ENCODE data around the gene TLE5.
A peak's percentile ranks its signal among the peaks of the same experiment; 100 is the strongest.

TLE5 gene, protein sequence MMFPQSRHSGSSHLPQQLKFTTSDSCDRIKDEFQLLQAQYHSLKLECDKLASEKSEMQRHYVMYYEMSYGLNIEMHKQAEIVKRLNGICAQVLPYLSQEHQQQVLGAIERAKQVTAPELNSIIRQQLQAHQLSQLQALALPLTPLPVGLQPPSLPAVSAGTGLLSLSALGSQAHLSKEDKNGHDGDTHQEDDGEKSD

DNA sequence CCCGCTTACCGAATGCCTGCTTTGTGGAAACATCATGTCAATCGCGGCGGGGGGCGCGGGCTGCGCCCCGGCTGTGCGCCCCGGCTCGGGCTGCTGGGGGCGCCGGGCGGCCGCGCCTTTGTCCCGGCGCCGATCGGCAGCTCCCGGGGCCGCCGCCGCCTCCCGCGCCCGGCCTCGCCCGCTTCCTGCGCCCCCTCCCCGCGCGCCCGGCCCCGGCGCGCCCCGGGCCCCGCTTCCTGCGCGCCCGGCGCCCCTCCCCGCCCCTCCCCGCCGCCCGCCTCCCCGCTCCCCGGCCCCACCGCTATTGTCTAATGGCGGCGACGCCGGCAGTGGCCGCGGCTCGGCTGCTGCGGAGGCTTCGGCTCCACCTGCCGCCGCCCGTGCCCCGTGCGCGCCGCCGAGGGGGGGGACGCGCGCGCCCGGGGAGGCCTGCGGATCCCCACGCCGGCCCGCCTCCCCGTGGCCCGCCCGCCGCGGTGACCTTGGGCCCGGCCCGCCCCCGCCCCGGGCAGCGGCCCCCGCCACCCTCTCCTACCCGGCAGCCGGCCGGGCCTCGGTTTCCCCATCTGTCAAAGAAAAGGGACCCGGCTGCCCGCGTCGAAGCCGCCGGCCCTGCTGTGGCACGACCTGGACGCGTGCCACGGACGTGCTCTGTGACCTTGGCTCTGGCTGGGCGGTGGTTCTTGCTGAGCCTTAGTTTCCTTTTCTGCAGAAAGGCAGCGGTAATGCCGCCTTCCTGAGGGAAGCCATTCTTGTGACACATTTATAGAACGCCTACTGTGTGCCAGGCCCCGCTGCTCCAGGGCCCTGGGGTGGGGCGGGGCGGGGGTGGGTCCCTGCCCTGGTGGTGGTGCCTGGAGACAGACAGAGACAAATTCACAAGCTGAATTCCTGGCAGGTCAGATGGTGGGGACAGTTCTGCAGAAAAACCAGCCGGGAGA lies at the start of gene TLE5:
Gene TLE5 (minus strand): TSS at position 331 of the 941 bp plus-strand sequence. CDS start 295 bp downstream, at position 36.
- DNase-seq (ENCODE audit: low spot score): peak; percentile 89

DNA sequence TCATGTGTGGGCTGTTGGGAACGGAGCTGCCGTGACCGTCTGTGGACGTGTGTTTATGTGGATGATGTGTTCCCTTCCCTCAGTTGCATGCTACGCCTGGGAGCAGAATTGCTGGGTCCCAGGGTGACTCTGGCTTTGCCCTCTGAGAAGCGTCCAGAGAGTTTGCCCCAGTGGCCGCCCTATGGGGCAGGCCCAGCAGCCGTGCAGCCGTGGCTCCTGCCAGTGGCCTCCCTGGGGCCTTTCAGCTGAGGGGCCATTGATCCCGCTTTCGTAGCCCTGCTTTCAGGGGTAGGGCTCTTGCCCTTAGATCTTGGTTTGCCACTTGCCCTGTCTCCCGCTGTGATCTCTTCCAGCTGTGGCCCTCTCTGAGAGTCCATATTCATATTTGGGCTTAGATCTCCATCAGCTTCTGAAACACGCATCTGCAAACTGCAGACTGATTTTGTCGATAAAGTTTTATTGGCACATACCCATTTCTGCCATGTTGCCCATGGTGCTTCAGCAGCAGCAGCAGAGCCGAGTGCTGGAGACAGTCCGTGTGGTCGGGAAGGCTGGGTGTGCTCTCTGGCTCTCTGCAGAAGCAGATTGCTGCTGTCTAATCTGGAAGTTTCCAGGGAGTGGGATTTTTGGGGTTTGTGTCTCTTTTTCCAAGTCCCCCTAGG lies 49.4 kb upstream of the TLE5 start:
- DNase-seq (ENCODE audit: low spot score): no peak

DNA sequence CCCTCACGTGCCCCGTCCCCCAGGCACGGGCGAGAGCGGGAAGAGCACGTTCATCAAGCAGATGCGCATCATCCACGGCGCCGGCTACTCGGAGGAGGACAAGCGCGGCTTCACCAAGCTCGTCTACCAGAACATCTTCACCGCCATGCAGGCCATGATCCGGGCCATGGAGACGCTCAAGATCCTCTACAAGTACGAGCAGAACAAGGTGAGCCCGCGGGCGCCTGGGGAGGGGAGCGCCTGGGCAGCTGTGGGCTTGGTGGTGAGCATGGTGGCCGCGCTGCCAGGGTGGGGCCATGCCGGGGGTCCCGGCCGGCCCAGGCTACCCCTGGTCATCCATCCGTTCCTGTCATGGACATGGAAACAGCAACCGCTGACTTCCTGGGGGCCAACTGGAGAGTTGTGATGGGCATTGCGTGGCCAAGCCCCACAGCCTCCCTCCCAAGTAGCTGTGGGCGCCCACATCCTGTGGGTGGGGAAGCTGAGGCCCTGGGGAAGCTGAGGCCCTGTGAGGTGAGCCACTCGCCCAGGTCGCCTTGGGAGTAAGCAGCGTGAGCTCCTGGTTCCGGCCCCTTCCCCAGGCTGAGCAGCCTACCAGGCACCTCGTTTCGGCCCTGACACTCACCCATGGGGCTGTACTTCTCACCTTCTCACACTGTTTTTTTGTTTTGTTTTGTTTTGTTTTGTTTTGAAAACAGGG lies 48.0 kb upstream of the TLE5 start:
- no peak for DNase-seq (ENCODE audit: low spot score)

DNA sequence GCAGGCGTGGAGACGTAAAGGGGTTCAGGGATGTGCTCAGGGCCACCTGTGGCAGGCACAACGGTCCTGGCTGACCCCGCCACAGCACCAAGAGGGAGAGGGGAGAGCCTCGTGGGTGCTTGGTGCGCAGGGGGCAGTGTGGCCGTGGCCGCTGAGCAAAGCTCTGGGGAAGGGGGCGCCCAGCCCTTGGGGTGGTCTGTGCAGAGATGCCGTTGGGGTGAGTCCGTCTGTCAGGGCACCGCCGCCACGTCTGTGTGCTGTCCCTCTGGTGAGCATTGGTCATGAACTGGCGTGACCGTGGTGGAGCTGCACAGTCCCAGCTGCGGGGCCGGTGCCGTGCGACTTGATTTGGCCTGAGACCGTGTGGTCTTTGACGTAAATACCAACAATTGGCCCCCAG lies 47.2 kb upstream of the TLE5 start:
- DNase-seq (ENCODE audit: low spot score): no peak

DNA sequence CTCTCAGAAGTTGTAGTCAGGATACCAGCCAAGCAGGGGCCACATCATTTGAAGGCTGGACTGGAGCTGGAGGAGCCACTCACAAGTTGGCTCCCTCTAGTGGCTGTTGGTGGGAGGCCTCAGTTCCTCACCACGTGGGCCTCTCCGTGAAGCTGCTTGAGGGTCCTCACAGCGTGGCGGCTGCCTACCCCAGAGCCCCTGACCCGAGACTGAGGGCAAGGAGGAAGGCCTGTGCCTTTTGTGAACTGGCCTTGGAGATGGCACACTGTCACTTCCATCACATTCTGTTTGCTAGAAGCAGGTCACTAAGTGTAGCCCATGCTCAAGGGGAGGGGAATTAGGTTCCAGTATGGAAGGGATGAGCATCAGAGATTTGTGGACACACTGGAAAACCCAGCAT lies 46.5 kb upstream of the TLE5 start:
- DNase-seq (ENCODE audit: low spot score): peak; percentile 75

DNA sequence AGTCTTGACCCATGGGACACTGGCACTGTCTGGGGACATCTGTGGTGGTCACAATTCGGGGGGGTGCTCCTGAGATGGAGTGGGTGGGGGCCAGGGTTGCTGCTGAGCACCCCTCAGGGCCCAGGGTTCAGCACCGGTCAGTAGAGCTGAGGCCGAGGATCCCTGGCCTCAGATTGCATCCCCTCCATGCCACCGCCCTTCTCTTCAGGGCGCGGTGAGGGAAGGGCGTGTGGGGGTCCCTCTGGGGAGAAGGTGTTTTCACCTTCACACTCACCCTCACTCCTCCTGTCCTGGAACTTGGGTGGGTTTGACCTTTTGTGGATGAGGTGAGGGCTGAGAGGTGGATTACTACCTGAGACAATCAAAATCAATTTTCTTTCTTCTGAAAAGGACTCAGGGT lies 45.4 kb upstream of the TLE5 start:
- DNase-seq (ENCODE audit: low spot score): no peak

DNA sequence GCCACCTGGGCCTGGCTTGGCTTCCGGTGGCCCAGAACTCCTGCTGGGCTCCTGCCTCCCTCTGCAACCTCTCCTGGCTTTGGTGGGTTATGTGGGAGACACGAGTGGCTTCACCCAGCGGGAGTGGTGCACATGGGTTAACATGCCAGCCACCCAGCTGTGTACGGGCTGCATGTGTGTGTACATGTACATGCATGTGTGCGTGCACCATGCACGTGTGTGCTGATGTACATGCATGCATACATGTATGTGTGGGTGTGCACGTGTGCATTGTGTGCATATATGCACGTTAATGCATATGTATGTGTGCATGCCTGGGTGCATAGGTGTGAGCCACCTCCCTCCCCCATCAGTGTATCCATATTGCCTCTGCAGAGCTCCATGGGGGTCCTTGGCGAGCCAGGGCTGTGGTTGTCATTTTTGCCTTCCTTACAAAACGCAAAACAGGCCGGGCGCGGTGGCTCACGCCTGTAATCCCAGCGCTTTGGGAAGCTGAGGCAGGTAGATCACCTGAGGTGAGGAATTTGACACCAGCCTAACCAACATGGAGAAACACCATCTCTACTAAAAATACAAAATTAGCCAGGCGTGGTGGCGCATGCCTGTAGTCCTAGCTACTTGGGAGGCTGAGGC lies 44.3 kb upstream of the TLE5 start:
- no peak for DNase-seq (ENCODE audit: low spot score)

DNA sequence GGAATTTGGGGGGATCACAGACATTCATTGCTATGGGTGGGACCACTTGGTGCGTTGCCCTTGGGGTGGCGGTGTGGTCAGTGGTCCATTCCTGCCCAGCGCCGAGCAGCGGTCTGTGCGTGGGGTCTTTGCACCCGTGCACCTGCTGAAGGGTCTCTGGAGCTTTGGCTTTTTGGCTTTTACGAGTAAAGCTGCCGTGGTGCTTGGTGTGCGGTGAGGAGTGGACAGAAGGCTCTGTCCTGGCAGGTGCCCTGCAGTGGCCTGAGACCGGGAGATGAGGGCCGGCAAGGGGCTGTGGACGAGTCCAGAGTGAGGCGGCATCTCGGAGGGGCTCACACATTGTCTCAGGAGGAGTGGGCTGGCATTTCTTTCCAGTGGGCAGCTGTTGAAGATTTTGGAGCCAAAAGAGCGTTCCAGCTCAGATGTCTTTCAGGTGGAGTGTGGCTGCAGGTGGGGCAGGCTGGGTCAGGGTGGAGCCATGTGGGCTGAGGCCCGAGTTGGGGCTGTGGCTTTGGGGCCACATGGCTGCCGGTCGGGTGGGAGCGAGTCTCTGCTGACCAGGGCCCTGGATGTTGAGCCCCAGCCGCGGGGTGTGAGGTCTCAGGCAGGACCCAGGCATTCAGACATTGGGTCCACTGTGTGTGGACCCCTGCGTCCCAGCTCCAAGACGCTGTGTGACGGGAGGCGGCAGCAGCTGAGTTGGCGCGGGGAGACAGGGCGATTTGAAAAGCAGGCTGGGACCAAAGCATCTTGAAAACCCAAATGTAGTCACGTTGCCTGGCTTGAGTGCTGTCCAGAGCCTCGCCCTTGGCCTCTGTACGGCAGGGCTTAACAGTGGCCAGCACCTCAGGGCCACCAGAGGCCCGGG lies 43.6 kb upstream of the TLE5 start:
- DNase-seq (ENCODE audit: low spot score): no peak

DNA sequence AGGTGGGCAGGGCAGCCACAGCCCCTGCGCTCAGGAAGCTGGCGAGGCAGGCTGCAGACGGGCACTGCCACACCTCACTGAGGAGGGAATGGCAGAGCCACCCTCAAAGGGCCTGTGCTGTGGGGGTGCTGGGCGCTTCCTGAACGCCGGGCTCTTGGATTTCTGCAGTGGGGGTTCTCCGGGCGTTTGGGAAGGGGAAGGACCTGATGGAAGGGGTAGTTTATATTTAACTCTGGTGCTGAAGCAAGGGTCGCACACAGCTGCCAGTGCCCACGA lies 42.4 kb upstream of the TLE5 start:
- no peak for DNase-seq (ENCODE audit: low spot score)

DNA sequence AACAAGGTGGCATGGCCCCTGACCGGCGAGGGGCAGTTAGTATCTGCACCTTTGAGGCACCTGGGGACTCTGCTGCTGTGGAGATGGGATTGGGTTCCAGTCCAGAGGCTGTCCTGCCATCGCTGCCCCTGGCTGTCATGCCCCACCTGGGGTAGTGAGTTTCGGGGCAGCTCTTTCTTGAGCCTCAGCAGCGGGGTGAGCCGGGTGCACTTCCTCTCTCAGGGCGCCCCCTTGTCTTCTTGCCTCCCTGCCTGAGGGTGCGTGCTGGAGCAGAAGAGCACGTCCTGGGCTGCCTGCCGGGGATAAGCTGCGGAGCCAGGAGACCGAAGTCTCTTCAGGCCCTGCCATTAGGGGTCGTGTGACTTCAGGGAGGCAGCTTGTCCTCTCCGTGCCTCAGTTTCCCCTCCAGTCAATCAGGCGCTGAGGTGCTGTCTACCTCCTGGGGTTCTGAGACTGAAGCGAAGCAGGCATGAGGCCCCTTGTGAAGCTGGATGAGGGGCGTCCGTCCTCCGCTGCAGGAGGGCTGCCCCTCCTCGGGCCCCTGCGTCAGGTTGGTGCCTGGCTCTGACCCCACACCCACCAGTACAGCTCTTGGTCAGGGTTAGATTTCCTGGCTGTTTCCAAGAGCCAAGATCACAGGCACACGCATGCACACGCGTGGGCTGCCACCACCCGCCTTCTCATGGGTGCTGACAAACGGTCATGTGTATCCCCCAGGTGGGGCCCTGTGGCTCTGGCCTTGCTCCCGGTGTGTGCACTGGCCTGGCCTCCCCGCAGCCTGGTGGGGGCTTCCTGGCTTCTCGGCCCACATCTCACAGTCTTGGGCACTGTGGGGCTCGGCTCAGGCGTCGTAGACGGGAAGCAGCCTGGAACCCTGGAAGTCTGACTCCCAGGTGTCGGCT lies 40.2 kb upstream of the TLE5 start:
- DNase-seq (ENCODE audit: low spot score): no peak

DNA sequence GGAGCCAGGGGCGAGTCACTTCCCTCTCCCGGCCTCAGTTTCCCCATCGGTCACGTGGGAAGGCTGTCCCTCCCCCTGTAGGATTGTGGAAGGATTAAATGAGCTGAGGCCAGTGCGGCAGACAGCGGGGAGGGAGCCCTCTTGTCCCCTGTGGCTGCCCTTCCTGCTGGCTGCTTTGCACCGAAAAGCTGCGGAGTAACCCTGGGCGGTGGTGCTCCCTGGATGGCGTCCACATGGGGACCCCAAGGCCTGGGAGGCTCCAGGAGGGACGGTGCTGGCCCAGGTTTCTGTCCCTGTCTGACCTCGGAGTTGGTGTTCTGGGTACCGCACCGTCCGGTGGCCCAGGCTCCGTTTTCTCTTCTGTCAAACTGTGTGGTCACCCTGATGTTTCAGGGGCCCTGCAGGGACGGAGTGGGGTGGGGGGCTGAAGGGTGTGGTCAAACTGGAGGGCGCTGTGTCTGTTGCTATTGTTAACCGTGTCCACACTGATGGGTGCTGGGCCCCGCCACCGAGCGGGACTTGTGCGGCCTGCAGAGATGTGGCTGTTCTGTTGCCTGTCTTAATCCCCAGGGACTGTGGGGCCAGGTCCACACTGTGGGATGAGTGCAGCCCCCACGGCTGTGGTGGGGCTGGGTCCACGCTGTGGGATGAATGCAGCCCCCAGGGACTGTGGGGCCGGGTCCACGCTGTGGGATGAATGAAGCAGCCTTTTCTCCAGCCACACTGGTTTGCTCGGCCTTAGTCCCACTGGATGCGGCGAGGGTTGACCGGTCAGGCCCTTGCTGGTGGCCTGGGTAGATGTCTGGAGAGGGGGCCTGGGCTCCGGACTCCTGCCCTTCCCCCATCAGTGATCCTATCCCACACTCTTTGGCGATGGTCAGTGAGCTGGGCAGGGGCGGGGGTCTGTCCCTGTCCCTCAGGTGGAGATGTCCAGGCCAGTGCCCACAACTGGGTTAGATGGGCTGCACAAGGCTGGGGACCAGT lies 38.7 kb upstream of the TLE5 start:
- DNase-seq (ENCODE audit: low spot score): no peak

DNA sequence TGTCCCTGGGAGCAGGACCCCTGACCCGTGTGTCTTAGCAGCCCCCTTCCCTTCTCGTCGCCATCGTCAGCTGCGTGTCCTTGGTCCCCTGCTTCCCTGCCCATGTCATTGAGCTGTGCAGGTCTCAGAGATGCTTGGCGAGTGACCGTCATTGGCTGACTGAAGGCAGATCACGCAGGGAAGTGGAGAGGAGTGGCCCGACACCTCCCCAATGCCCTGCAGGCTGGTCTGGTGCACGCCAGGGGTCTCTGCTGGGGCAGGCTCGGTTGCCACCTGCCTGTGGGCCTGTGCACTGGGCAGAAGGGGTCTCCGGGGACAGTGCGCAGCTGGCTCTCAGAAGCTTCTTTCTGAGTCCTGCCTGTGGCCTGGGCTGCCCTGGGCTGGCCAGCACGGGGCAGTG lies 38.0 kb upstream of the TLE5 start:
- no peak for DNase-seq (ENCODE audit: low spot score)

DNA sequence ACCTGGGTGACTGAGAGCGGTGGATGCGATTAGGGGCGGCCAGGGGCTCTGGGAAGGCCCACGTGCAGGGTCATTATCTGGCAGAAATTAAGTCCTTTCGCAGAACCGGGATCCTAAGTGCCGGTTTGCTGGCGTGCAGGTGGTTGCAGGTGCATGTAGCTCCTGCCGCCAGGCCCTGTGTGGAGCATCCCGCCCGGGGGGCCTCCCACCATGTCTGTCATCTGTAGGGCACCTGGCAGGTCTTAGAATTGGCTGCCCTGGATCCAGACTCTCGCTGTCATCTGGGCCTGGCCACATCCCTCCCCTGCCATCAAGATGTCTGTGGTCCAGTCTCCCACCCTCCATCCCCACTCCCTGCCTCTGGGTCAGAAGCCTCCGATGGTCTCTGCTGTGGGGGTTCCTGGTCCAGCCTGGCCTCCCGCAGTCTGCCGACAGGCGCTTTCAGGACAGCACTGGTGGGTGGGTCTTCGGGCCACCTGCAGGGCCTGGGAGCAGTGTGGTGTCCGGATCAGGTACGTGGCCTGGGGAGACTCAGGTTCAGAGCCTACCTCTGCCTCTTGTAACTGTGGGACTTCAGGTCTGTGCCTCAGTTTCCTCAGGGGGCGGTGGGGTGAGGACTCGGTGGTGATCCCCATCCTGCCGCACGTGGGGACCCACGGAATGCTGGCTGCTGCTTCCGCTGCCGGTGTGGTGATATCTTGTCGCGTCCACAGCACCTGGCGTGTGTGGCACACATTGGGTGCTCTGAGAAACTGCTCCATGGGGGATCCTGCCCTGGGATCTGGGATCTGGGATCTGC lies 37.3 kb upstream of the TLE5 start:
- no peak for DNase-seq (ENCODE audit: low spot score)

DNA sequence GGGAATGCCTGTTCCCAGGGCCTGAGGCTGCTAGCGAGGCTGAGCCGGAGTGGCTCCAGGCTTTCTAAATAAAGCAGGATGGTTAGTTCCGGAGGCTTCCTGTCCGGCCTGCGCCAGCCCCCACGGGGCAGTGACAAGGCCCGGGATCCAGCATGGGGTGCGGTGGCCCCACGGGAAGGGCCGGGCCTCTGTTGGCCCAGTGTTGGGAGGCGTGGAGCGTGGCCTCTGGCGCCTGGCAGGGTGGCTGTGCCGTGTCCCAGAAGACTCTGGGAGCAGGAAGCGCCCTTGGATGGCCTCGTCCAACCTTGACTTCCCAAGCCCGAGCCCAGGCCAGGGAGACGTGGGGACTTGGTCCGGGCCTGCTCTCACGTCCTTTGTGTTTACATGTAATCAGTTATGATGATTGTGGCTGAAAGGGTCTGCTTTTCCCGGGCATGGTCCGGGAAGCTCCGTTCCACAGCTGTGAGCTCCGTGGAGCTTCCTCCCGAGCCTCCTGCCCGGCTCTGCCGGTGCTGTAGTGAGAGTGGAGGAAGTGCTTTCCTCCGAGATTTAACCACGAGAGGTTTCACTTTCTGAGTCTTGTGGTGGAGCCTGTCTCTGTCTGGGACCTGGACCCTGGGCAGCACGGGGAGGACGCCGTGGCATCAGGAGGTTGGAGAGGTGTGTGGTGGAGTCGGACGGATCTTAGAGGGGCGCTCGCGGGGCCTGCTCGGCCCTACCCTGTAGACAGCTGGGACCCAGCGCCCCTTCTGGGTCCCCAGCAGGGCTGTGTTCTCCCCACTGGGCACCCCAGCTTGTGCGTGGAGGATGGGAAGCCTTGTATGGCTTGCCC lies 36.4 kb upstream of the TLE5 start:
- peak; percentile 73 for DNase-seq (ENCODE audit: low spot score)

DNA sequence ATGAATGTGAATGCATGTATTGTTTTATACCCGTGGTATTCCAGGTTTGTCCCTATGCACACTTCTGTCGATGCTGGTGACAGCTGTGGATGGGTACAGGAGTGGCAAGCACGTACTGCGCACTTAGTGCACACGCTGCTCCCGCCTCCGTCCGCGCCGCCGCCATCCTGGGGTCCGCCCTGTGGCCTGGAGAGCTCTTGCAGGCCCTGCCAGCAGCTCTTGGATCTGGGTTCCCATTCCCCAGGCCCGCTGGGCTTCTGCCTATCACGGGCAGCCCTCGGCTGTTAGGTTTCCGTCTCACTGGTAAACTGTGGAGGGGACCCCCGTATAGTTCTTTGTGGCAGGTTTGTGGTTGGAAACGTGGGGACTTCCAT lies 35.8 kb upstream of the TLE5 start:
- DNase-seq (ENCODE audit: low spot score): peak; percentile 54

DNA sequence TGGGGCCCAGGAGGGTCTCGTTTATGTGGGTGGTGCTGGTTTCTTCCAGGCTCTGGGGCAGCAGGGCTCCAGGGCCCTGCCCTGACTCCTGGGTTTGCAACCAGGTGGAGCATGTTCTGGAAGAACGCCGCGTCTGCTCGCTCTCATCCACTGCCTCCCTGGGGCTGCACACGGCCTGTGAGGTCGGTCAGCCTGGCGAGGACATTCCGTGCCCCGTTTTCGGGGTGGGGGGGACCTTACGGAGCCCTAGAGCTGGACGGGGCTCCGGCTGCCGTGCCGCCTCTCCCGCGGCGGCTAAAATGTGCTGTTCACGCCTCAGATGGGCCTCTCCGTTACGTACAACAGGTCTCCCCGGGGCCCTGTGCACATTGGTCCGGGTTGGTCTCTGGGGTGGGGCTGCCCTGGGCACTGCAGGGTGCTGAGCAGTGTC lies 35.2 kb upstream of the TLE5 start:
- DNase-seq (ENCODE audit: low spot score): no peak

DNA sequence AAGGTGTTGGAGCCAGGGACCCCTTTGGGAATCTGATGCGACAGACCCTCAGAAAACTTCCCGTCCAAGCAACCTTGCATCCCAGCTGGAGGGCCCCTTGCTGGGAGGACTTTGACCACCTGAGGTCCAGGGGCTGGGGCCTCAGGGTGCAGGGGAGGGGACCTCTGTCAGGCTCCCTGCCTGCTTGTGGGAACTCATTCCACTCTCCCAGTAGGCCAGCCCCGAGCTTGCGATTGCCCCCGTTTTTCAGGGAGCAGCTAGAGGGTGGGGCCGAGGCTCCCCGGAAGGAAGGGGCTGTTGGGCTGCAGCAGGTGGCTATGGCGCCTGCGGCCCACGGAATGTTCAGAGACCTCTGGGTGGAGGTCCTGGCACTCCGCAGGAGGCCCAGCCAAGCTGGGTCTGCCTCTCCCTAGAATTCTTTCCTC lies 34.6 kb upstream of the TLE5 start:
- DNase-seq (ENCODE audit: low spot score): no peak

Measured in AG08396 (cell line).